Testis (tissue), 3 donors: ENCODE results near the gene ZNF48. TPM values are rescaled to one million over a fixed set of nuclear protein-coding genes. Genes with fewer than 3 reads are reported as not detected.

Experiments used
- DNase-seq: peaks from one replicate; pipeline ENCODE4 v3.0.0-alpha.2; 2019
- H3K27ac ChIP-seq, 2 donors: fragments of 200-600 bp; sonication (generic); one replicate each; pipeline ENCODE4 v1.5.1; 2019
- H3K27me3 ChIP-seq: fragments of 200-600 bp; sonication (generic); one replicate; pipeline ENCODE4 v1.5.1; 2019
- H3K36me3 ChIP-seq: fragments of 200-600 bp; sonication (generic); one replicate; pipeline ENCODE4 v1.5.1; 2017; ENCODE audit warnings: low read depth; ENCODE audit errors: missing control alignments
- H3K4me1 ChIP-seq: fragments of 200-600 bp; sonication (generic); one replicate; pipeline ENCODE4 v1.5.1; 2019
- H3K4me3 ChIP-seq, 2 donors: fragments of 200-600 bp; sonication (generic); one replicate each; pipeline ENCODE4 v1.5.1; 2017 to 2019
- H3K9me3 ChIP-seq: fragments of 200-600 bp; sonication (generic); one replicate; pipeline ENCODE4 v1.5.1; 2017
- CTCF ChIP-seq, 3 experiments: fragments of 450-650 bp in 2 of 3; fragments of 200-600 bp in 1 of 3; sonication (generic) in 1 of 3; IDR thresholded peaks; one replicate each; pipeline ENCODE4 v1.5.1; 2016 to 2019; ENCODE audit warnings: antibody characterized with exemption in 3 of 3, mild to moderate bottlenecking in 2 of 3, moderate library complexity in 1 of 3
- POLR2A ChIP-seq: fragments of 450-650 bp; IDR thresholded peaks from one replicate; pipeline ENCODE4 v1.6.1; 2017; ENCODE audit warnings: antibody characterized with exemption, mild to moderate bottlenecking, moderate library complexity
- WGBS, 2 donors: methylation state at CpG; one replicate each; pipeline ENCODE4 v1.1.5; 2018; 5-methylcytosine and 5-hydroxymethylcytosine counted together
- intact Hi-C: fragments of 100-400 bp; cut with DNase I; formaldehyde crosslinking; loops from one replicate; pipeline ENCODE4 v1.15.1; 2023; ENCODE audit warnings: low total_unique reads
- polyA plus RNA-seq: library from polyadenylated mRNA; stranded (reverse); fragments of 350-450 nt; fragmentation: Illumina TruSeq; extraction: RNeasy Lipid Tissue Mini Kit (QIAGEN cat#74804); gene quantifications from one replicate; pipeline ENCODE4 v1.2.3, GENCODE V29; 2014; ENCODE audit warnings: low read depth, low replicate concordance; ENCODE audit not compliant: insufficient read depth
- total RNA-seq, 2 donors: library from RNA; depleted of rRNA; stranded (reverse); fragments of >200 nt; gene quantifications; one replicate each; pipeline ENCODE4 v1.2.3, GENCODE V29; 2016

The ZNF48 gene
- total and polyA plus RNA-seq, 3 donors from 2014 or later = 6.3 to 9.0 (median 6.5) TPM

- Histone ChIP-seq H3K9me3 (no peaks in the 10 kb centered on the region), H3K27ac (peak overlapping the region; percentile 57 to 90), H3K4me3 (peak overlapping the region; percentile 82 to 87), H3K27me3 (no peaks in the 10 kb centered on the region), H3K4me1 (peaks cover 26% of the 10 kb centered on the region), H3K36me3 (no peaks in the 10 kb centered on the region)
- DNase-seq = no peak
- TF ChIP-seq CTCF (IDR thresholded peaks at IDR 0.05) (no peak), POLR2A (no peak)
- 0% methylated on average over 1 to 40 of the region's 45 CpGs for WGBS, 2 donors
- intact Hi-C loops = no loop called here
Measured at GRCh38 chr16:30369091-30369937, 25.9 kb upstream of the ZNF48 start.

- Histone ChIP-seq H3K4me3 (peak overlapping the region; percentile 82 to 87), H3K9me3 (no peaks in the 10 kb centered on the region), H3K27ac (peak overlapping the region; percentile 57 to 90), H3K4me1 (peaks cover 26% of the 10 kb centered on the region), H3K36me3 (no peaks in the 10 kb centered on the region), H3K27me3 (no peaks in the 10 kb centered on the region)
- TF ChIP-seq CTCF (IDR thresholded peaks at IDR 0.05) = peak in 1 of 3 experiments; percentile 6
- TF ChIP-seq POLR2A = no peak
- intact Hi-C loops = no loop called here
- WGBS, 2 donors = 1% methylated on average over 51 of the region's 76 CpGs; no CpG with 5 or more reads in 1 of the 2 donors
- no peak for DNase-seq
Measured at GRCh38 chr16:30369938-30370455, 25.2 kb upstream of the ZNF48 start.

- whole genome bisulfite sequencing, 2 donors = 0% methylated on average over 24 to 40 of the region's 40 CpGs
Measured at GRCh38 chr16:30370456-30371247, 24.6 kb upstream of the ZNF48 start, which contains the start of gene TBC1D10B. TSS of gene TBC1D10B (minus strand) at chr16:30370494. CDS start at chr16:30370183, 311 bp downstream.

More at GRCh38 chr16:30370456-30371247, 24.6 kb upstream of the ZNF48 start, which contains the start of gene TBC1D10B:
- H3K27ac ChIP-seq = peak within 1 kb of the TSS; percentile 79 to 90
- intact Hi-C loops = no loop called here
- H3K4me3 ChIP-seq = peak within 1 kb of the TSS; percentile 82 to 87
- H3K27me3 ChIP-seq = no peaks in the 10 kb centered on the region
- DNase-seq = peak; percentile 99
- H3K9me3 ChIP-seq = no peaks in the 10 kb centered on the region
- TF ChIP-seq CTCF (IDR thresholded peaks at IDR 0.05) (peak in 1 of 3 experiments; percentile 39), POLR2A (peak; percentile 5)
- H3K4me1 ChIP-seq = peaks cover 26% of the 10 kb centered on the region
- no peaks in the 10 kb centered on the region for H3K36me3 ChIP-seq
